Activated CD8-positive, alpha-beta memory T cell treated with anti-CD3 and anti-CD28 coated beads for 48 hours (primary cell): ENCODE measurements around the gene PHLDB1.

ENCODE experiments used
- DNase-seq, 3 experiments: peaks; one replicate each; pipeline ENCODE4 v3.0.0-alpha.2; 2020; ENCODE audit warnings: low read depth in 2 of 3, low spot score in 2 of 3

Gene PHLDB1

GRCh38 chr11:118621784-118622375 is 14.5 kb downstream of the PHLDB1 start:
- DNase-seq, result no peak

DNA sequence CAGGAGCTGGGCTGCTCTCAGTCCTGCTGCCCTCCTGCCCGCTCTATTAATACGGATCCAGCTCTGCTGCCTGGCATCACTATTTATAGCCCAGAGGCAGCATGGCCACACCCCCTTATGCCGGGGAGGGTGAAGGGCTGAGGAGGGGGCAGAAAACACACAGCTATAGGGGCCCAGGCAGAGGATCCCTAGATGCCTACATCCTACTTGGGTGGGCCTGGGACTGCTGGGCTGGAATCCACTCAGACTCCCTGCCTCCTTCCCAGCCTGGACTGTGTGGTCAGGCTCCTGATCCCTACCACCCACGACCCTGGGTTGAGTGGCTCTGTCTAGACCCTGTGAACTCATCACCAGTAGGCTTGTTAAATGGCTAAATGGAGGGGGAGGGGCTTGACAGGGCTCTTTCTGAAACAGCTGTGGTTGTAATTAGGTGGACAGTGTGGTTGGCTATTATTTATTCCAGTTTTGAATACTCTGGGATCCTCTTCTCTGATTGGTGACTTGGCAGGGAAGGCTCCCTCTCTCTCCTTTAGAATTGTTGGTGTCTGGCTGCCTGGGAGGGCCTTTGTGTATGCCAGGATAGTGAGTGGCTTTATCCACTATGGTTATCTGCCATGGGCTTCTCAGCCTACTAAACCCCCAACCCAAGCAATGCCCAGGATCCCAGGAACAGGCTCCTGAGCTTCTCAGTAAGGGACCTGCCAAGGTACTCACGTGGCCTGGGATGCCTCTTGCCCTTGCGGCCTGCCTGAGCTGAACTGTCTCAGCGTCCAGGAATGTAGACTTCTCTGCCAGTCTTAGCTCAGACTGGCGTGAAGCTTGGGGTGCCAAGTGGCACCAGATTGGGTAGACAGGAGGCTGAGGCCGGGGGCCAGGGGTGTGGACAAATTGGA is 15.2 kb downstream of the PHLDB1 start:
- no peak for DNase-seq

GRCh38 chr11:118623269-118623655 is 15.8 kb downstream of the PHLDB1 start:
- DNase-seq, result no peak

- DNase-seq, result no peak
Observed at GRCh38 chr11:118625036-118625690, 17.7 kb downstream of the PHLDB1 start.

- no peak for DNase-seq
Observed at GRCh38 chr11:118625976-118626375, 18.6 kb downstream of the PHLDB1 start.

- no peak for DNase-seq
Observed at GRCh38 chr11:118627566-118627965, 20.2 kb downstream of the PHLDB1 start.

DNA sequence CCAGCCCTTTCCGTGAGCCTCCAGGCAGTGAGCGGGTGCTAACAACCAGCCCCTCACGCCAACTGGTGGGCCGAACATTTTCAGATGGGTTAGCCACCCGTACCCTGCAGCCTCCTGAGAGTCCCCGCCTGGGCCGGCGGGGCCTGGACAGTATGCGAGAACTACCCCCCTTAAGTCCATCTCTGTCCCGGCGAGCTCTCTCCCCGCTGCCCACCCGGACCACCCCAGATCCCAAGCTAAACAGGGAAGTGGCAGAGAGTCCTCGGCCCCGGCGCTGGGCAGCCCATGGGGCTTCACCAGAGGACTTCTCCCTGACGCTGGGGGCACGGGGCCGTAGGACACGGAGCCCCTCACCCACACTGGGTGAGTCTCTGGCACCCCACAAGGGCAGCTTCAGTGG is 20.6 kb downstream of the PHLDB1 start:
- DNase-seq, result no peak

- DNase-seq, result no peak
Observed at GRCh38 chr11:118628432-118628831, 21.0 kb downstream of the PHLDB1 start.

- DNase-seq, result no peak
Observed at GRCh38 chr11:118628861-118629549, 21.6 kb downstream of the PHLDB1 start.

DNA sequence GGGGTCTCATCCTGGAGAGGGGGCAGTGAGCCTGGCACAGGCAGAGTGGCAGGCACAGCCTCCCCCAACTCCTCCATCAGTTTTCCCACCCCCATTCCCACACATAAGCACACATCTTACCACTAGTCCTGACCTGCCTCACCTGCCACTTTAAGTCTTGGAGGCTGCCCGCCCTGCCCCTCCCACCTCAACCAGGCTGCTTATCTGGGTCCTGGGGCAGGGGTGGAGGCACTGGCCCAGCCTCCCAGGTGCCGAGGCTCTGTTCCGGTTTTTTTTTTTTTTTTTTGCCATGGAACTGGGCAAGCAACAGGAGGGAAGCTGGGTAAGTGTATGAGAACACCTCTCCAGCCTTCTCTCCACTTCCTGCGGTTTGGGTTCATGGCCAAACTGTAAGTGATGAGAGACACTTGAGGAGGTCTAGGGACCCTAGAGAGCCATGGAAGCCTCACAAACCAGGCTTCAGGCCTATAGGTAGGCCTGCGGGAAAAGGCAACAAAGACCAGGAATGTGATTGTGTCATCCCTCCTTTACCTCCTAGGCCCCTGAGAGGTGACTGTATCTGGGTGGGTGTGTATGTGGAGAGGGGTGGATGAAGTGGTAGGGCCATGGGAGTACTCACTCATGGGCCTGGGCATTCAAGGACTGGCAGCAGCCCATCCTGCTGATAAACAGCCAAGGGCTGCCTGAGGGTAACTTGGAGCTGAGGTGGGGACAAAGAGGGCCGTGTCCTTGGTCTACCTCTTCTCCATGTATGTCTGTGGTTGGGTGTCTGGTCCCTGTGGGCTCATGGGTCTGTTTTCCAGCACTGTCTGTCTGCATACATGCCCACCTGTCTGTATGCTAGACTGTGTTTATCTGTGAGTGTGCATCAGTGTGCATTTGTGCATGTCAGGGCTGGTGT is 22.6 kb downstream of the PHLDB1 start:
- no peak for DNase-seq

DNA sequence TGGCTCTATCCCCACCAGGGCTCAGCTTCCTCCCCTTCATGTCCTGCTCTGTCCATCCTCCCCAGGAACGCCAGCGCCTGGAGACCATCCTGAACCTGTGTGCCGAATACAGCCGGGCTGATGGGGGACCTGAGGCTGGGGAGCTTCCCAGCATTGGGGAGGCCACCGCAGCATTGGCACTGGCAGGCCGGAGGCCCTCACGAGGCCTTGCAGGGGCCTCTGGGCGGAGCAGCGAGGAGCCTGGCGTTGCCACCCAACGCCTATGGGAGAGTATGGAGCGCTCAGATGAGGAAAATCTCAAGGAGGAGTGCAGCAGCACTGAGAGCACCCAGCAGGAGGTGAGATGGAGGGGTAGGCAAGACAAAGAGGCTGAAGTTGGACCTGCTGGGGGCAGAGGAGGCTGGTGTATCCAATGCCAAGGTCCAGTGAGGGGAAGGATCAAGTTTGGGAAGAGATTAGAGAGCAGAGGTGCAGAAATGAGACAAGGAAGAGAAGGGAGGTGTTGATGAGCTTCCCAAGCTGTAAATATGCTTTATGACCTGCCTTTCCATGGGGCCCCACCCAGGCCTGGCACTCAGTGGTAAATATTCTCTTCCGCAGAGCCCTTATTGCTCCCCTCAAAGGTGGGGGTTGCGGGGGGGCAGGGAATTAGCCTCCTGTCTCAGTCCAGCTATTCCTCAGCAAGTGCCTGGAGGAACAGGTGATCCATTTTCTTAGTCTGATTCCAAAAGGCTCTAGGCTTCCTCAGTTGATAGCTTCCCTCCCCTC is 23.9 kb downstream of the PHLDB1 start:
- no peak for DNase-seq

DNA sequence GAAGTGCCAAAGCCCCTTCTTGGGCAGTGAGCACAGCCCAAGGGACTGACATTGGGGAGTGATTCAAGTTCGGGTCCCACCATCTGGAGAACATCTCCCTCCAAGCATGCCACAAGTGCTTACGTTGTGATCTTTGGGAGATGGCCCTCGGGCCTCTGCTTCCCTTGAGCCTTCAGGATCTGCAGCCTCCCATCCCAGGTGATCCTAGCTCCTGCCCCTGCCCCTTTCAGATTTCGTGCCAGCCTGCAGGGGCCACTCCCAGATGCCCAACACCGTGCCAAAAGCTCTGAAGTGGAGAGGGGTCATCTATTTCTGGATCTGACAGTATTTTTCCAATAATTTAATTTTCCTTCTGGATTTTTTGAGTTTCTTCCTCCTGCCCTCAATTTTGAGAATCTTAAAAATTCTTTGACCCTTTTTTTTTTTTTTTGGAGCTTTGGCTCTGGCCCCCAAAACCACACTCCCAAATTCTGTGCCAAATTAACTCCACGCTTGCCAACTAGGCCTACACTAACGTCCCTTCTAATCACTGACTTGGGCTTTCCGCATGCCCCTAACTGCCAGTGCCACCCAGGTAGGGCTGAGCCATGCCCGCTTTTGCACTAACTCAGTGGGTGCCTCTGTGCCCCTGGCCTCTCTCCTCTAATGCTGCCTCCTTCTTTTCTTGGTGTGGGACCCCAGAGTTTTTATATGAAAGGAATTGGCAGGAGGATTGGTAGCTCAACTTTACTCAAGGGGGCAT is 25.3 kb downstream of the PHLDB1 start:
- no peak for DNase-seq

GRCh38 chr11:118633319-118633690 is 25.9 kb downstream of the PHLDB1 start:
- DNase-seq, result no peak

- no peak for DNase-seq
Observed at GRCh38 chr11:118633979-118634378, 26.6 kb downstream of the PHLDB1 start.

- DNase-seq, result no peak
Observed at GRCh38 chr11:118634431-118635236, 27.2 kb downstream of the PHLDB1 start.

DNA sequence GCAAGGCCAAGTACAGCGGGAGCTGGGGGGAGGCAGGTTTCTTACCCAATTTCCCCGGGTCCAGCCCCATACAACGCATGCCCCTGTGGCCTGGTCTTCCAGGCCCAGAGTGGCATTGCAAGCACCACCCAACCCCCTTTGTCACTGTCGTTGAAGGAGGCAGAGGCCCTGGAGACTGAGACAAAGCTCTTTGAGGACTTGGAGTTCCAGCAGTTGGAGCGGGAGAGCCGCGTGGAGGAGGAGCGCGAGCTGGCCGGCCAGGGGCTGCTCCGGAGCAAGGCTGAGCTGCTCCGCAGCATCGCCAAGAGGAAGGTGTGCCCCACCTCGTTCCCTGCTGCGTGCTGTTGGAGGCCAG is 27.8 kb downstream of the PHLDB1 start:
- no peak for DNase-seq

DNA sequence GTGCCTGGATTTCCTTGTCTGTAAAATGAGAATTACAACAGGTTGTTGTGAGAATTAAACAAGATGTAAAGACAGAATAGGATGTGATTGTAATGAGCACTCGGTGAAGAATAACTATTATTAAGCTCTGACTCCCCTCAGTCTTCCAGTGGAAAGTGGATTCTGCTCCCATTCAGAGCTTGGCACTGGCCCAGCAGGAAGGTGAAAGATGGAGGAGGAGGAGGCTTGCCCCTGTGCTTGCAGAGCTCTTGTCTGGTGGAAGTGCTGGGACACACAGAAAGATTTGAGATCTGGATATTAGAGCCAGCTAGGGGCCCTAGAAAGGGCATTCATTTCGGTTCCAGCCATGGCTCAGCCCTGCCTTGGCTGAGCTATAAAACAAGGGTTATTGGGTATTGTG is 28.2 kb downstream of the PHLDB1 start:
- no peak for DNase-seq

DNA sequence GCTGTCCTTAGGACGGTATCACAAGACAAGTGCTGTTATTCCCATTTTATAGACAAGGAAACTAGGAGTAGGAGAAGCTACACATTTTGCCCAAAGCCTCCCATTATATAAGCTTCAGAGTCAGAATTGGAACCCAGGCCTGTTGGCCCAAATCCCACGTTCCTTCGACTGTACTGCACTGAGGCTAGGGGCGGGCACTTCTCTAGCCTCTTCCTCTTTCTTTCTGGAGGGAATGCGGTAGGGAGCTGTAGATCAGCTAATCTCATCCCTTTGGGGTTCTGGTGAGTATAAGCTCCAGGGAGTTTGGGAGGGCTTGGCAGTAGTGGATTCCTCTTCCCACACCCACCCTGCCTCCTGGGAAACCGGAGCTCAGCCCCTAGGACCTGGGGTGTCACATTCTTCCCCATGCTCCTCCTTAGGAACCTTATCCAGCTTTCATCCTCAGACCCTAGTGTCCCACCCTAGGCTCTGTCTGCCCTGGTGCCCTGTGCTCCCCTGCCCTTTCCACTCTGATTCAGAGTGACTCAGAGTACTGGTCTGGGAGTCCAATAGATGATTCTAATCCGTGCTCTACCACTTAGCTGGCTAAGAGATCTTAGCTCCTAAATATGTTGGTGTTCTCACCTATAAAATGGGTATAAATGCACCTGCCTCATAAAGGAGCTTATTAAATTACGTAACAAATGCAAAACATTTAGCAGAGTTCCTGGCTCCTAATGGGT is 29.3 kb downstream of the PHLDB1 start:
- no peak for DNase-seq
